Measurements from ENCODE around the gene LILRB2.
"Not testable (repeated sequence)": the region's sequence is repeated elsewhere in the genome, so short reads cannot be mapped to it uniquely, and the experiment has no call there.

Gene LILRB2

GRCh38 chr19:54252845-54253244 lies 28.1 kb downstream of the LILRB2 start:
- H3K4me3 ChIP-seq (replicated peaks in 1 of 2; ENCODE audit: low read depth in 2 of 2, low read length in 2 of 2), result no peak overlapping the region

GRCh38 chr19:54252243-54252642 lies 28.7 kb downstream of the LILRB2 start:
- H3K4me3 ChIP-seq (replicated peaks in 1 of 2; ENCODE audit: low read depth in 2 of 2, low read length in 2 of 2), result no peak overlapping the region
- no peak for DNase-seq (ENCODE audit: low read depth in 2 of 2)
- TF ChIP-seq CTCF (IDR thresholded peaks at IDR 0.05; ENCODE audit: low read depth, low read length), result no peak

More at GRCh38 chr19:54252845-54253244, 28.1 kb downstream of the LILRB2 start:
- DNase-seq (ENCODE audit: low read depth in 2 of 2), result no peak
- no peak for TF ChIP-seq CTCF (IDR thresholded peaks at IDR 0.05; ENCODE audit: low read depth, low read length)

GRCh38 chr19:54248016-54248601 lies 32.8 kb downstream of the LILRB2 start:
- H3K4me3 ChIP-seq (replicated peaks in 1 of 2; ENCODE audit: low read depth in 2 of 2, low read length in 2 of 2), result no peak overlapping the region
- TF ChIP-seq CTCF (IDR thresholded peaks at IDR 0.05; ENCODE audit: low read depth, low read length), result no peak
- peak; percentile 22 to 54 for DNase-seq (ENCODE audit: low read depth in 2 of 2)

- no peak for DNase-seq (ENCODE audit: low read depth in 2 of 2)
- no peak overlapping the region for H3K4me3 ChIP-seq (replicated peaks in 1 of 2; ENCODE audit: low read depth in 2 of 2, low read length in 2 of 2)
- TF ChIP-seq CTCF (IDR thresholded peaks at IDR 0.05; ENCODE audit: low read depth, low read length), result no peak
Measured at GRCh38 chr19:54247106-54247930, 33.6 kb downstream of the LILRB2 start.

GRCh38 chr19:54245936-54246335 lies 35.0 kb downstream of the LILRB2 start:
- TF ChIP-seq CTCF (IDR thresholded peaks at IDR 0.05; ENCODE audit: low read depth, low read length), result no peak
- no peak overlapping the region for H3K4me3 ChIP-seq (replicated peaks in 1 of 2; ENCODE audit: low read depth in 2 of 2, low read length in 2 of 2)
- no peak for DNase-seq (ENCODE audit: low read depth in 2 of 2)

- H3K4me3 ChIP-seq (replicated peaks in 1 of 2; ENCODE audit: low read depth in 2 of 2, low read length in 2 of 2); DNase-seq (ENCODE audit: low read depth in 2 of 2): not testable (repeated sequence)
Measured at GRCh38 chr19:54243809-54244208, 37.1 kb downstream of the LILRB2 start.

GRCh38 chr19:54242646-54243045 lies 38.3 kb downstream of the LILRB2 start, which contains the start of gene LILRA6:
LILRA6 (minus strand) TSS chr19:54242790.
- not testable (repeated sequence) for H3K4me3 ChIP-seq (replicated peaks in 1 of 2; ENCODE audit: low read depth in 2 of 2, low read length in 2 of 2); DNase-seq (ENCODE audit: low read depth in 2 of 2)

GRCh38 chr19:54242234-54242633 lies 38.7 kb downstream of the LILRB2 start:
- not testable (repeated sequence) for DNase-seq (ENCODE audit: low read depth in 2 of 2); H3K4me3 ChIP-seq (replicated peaks in 1 of 2; ENCODE audit: low read depth in 2 of 2, low read length in 2 of 2)

- DNase-seq (ENCODE audit: low read depth in 2 of 2); H3K4me3 ChIP-seq (replicated peaks in 1 of 2; ENCODE audit: low read depth in 2 of 2, low read length in 2 of 2): not testable (repeated sequence)
Measured at GRCh38 chr19:54240372-54241336, 40.3 kb downstream of the LILRB2 start.

- not testable (repeated sequence) for DNase-seq (ENCODE audit: low read depth in 2 of 2); H3K4me3 ChIP-seq (replicated peaks in 1 of 2; ENCODE audit: low read depth in 2 of 2, low read length in 2 of 2)
Measured at GRCh38 chr19:54239491-54240371, 41.2 kb downstream of the LILRB2 start.
